Measurements from ENCODE around the gene GUCA2B. TPM values are rescaled to one million over a fixed set of nuclear protein-coding genes. Genes with fewer than 3 reads are reported as not detected.

GUCA2B gene
- total RNA-seq, 4 donors from 2014 or later: not detected

- H3K27ac ChIP-seq: no peak overlapping the region
- no peaks in the 10 kb centered on the region for H3K36me3 ChIP-seq
- DNase-seq (ENCODE audit: low spot score in 2 of 2): no peak
- peaks cover 46% of the 10 kb centered on the region for H3K27me3 ChIP-seq
- H3K4me3 ChIP-seq: no peak overlapping the region
- no peaks in the 10 kb centered on the region for H3K9me3 ChIP-seq
- TF ChIP-seq POLR2A (IDR thresholded peaks at IDR 0.05): no peak
- TF ChIP-seq, protein P1, sequence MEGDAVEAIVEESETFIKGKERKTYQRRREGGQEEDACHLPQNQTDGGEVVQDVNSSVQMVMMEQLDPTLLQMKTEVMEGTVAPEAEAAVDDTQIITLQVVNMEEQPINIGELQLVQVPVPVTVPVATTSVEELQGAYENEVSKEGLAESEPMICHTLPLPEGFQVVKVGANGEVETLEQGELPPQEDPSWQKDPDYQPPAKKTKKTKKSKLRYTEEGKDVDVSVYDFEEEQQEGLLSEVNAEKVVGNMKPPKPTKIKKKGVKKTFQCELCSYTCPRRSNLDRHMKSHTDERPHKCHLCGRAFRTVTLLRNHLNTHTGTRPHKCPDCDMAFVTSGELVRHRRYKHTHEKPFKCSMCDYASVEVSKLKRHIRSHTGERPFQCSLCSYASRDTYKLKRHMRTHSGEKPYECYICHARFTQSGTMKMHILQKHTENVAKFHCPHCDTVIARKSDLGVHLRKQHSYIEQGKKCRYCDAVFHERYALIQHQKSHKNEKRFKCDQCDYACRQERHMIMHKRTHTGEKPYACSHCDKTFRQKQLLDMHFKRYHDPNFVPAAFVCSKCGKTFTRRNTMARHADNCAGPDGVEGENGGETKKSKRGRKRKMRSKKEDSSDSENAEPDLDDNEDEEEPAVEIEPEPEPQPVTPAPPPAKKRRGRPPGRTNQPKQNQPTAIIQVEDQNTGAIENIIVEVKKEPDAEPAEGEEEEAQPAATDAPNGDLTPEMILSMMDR (IDR thresholded peaks at IDR 0.05): no peak
- TF ChIP-seq EP300 (IDR thresholded peaks at IDR 0.05): no peak
- TF ChIP-seq POLR2AphosphoS5 (IDR thresholded peaks at IDR 0.05): no peak
- H3K4me1 ChIP-seq: peaks cover 12% of the 10 kb centered on the region
- WGBS: 79% methylated on average over 12 of the region's 12 CpGs
Observed at GRCh38 chr1:42144711-42145388, 8.4 kb upstream of the GUCA2B start.

DNA sequence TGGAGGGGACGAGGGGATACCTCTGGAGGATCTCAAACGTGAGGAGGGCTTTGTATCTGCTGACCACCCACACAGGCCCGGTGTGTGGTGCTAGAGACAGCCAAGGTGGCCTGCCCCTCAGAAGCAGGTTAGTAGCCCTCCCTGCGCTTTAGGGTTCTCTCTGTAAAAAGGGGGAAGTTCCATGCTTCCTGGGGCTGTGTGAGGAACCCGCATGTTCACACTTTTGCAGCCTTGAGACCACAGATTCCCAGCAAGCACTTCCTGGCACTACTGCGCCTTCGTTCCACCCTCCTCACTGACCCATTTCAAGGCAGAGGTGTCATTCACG, 7.9 kb upstream of the GUCA2B start:
- Histone ChIP-seq H3K27me3 (peaks cover 44% of the 10 kb centered on the region), H3K36me3 (no peaks in the 10 kb centered on the region), H3K27ac (no peak overlapping the region), H3K4me3 (no peak overlapping the region), H3K4me1 (peaks cover 12% of the 10 kb centered on the region), H3K9me3 (no peaks in the 10 kb centered on the region)
- DNase-seq (ENCODE audit: low spot score in 2 of 2): no peak
- TF ChIP-seq, protein P1 (IDR thresholded peaks at IDR 0.05): no peak
- TF ChIP-seq POLR2A (IDR thresholded peaks at IDR 0.05) (no peak), EP300 (IDR thresholded peaks at IDR 0.05) (no peak), POLR2AphosphoS5 (IDR thresholded peaks at IDR 0.05) (no peak)
- WGBS: 68% methylated on average over 6 of the region's 8 CpGs

DNA sequence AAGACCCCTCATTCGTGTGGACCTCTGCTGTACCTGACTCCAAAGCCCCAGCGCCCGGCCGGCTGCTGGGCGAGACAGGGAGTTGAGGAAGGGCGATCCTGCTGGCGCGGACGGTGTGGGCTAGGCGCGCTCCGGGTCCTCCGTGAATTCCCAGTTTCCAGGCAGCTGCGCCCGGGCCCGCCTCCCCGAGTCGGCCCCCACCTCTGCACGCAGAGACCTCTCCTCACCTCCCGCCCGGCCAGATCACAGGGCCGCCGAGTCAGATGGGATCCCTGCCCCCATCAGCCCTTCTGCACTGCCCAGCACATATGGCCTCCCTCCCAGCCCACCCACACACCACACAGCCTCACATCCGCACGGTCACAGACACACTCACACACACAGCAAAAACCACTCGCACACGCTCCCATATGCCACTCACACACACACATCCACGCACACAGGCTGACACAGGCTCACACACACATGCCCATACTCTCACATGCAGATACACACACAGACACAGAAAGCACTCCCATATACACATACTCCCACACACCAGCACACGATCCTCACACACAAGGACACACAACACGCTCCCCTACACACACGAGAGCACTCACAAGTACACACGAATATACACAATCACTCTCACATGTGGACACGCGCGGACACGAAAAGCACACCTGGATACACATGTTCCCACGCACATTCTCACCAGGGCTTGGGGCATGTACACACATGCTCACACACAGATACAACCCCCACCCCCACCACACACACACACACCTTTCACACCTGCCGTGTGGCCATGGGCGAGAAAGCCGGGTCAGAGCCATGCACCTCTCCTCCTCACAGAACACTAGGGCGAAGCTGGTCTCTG, 7.2 kb upstream of the GUCA2B start:
- Histone ChIP-seq H3K4me3 (no peak overlapping the region), H3K4me1 (peaks cover 12% of the 10 kb centered on the region), H3K9me3 (no peaks in the 10 kb centered on the region), H3K36me3 (no peaks in the 10 kb centered on the region), H3K27me3 (peaks cover 42% of the 10 kb centered on the region), H3K27ac (no peak overlapping the region)
- DNase-seq (ENCODE audit: low spot score in 2 of 2): no peak
- TF ChIP-seq, protein P1 (IDR thresholded peaks at IDR 0.05): no peak
- TF ChIP-seq POLR2AphosphoS5 (IDR thresholded peaks at IDR 0.05) (no peak), POLR2A (IDR thresholded peaks at IDR 0.05) (no peak), EP300 (IDR thresholded peaks at IDR 0.05) (no peak)
- 59% methylated on average over 23 of the region's 41 CpGs for WGBS

DNA sequence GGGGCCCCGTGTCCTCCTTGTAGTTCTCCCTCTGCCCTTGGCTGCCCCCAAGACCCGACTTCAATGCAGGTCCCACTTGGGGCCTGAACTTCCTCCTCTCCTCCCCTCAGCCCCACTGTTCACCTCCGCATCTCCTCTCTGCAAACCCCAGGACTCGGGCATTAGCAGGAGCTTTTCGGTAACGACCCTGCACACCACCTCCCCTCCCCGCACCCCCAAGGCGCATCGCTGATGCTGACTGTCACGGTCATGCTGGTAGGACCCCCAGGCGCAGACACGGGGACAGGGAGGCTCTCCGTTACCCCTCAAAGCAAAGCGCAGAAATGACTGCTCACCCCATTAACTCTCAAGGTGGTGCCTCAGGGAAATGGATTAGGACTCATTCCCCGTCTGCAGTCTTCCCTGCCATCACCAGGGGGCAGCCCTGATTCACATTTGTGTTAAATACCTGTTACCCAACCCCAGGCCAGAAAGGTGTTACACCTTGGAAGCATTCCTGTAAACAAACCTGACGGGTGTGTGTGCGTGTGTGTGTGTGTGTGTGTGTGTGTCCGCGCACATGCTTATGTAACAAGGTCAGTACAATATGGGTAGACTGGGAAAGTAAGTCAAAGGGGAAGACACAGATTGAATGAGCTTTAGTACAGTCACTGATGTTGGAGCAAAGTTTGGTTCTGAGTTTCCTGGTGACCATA, 6.4 kb upstream of the GUCA2B start:
- TF ChIP-seq EP300 (IDR thresholded peaks at IDR 0.05) (no peak), POLR2AphosphoS5 (IDR thresholded peaks at IDR 0.05) (peak in 1 of 3 donors; percentile 43), POLR2A (IDR thresholded peaks at IDR 0.05) (no peak)
- TF ChIP-seq, protein P1 (IDR thresholded peaks at IDR 0.05): peak; percentile 73
- Histone ChIP-seq H3K27ac (no peak overlapping the region), H3K9me3 (no peaks in the 10 kb centered on the region), H3K4me3 (no peak overlapping the region), H3K36me3 (no peaks in the 10 kb centered on the region), H3K27me3 (peaks cover 42% of the 10 kb centered on the region), H3K4me1 (peaks cover 12% of the 10 kb centered on the region)
- DNase-seq (ENCODE audit: low spot score in 2 of 2): no peak
- 13% methylated on average over 14 of the region's 19 CpGs for WGBS

DNA sequence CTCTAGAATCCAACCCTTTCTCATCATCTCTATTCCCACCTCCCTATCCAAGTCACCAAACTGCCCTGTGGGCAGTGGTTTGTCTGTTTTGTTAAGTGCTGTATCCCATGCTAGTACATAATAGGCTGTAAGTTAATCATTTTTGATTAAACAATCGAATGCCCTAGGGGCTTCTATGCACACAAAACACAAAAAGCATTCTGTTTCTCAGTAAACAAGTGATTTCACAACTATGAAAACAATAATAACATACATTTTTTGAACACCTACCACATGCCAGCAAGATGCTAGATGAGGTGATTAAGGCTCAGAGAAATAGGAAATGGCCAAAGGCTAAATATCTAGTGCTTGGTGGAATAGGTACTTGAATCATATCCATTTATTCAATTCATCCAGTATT, 5.0 kb upstream of the GUCA2B start:
- no peak for DNase-seq (ENCODE audit: low spot score in 2 of 2)
- Histone ChIP-seq H3K36me3 (no peaks in the 10 kb centered on the region), H3K27ac (no peak overlapping the region), H3K9me3 (no peaks in the 10 kb centered on the region), H3K27me3 (peaks cover 33% of the 10 kb centered on the region), H3K4me3 (no peak overlapping the region), H3K4me1 (peaks cover 14% of the 10 kb centered on the region)
- TF ChIP-seq, protein P1 (IDR thresholded peaks at IDR 0.05): no peak
- TF ChIP-seq POLR2AphosphoS5 (IDR thresholded peaks at IDR 0.05): no peak
- TF ChIP-seq EP300 (IDR thresholded peaks at IDR 0.05): no peak
- no peak for TF ChIP-seq POLR2A (IDR thresholded peaks at IDR 0.05)
- WGBS: 77% methylated on average over 1 of the region's 1 CpG

Data from suprapubic skin (tissue), 4 donors.